ENCODE results near the gene WNK1. TPM values are rescaled to one million over a fixed set of nuclear protein-coding genes. Genes with fewer than 3 reads are reported as not detected.
A peak's percentile ranks its signal among the peaks of the same experiment; 100 is the strongest.

The WNK1 gene
- total RNA-seq, 1 experiment from 2014 or later = 117 TPM

- DNase-seq = no peak
- Mint-ChIP-seq H3K9me3 (no peaks in the 10 kb centered on the region), H3K27me3 (ENCODE audit: low read depth) (no peaks in the 10 kb centered on the region), H3K4me3 (no peak overlapping the region), H3K27ac (peak overlapping the region in 2 of 3 experiments; percentile 30 to 59; a peak in 3 of 7 replicates), H3K36me3 (ENCODE audit: insufficient read depth in 1 of 3, low read depth in 3 of 3) (no peaks in the 10 kb centered on the region; a peak in 1 of 7 replicates), H3K4me1 (peaks cover 15 to 27% of the 10 kb centered on the region in 2 experiments)
- no peak overlapping the region for H2BK20ac ChIP-seq (ENCODE audit: low read depth, low read length, poor library complexity, severe bottlenecking)
- peaks cover 10% of the 10 kb centered on the region for H3K79me1 ChIP-seq (ENCODE audit: insufficient read depth, low read depth, low read length, poor library complexity, severe bottlenecking)
- no peaks in the 10 kb centered on the region for H3K27me3 ChIP-seq (ENCODE audit: insufficient read depth, low read length)
- H2BK12ac ChIP-seq (ENCODE audit: insufficient read length, low read depth, low read length) = no peak overlapping the region
- no peak overlapping the region for H2AK5ac ChIP-seq (ENCODE audit: insufficient read length, low read length)
- H3T11ph ChIP-seq (ENCODE audit: low read length) = no peak overlapping the region
- no CpG with 5 or more reads among the region's 4 CpGs for WGBS (ENCODE audit: extremely low coverage, insufficient read length, low lambda C conversion rate)
- no peak overlapping the region for H3K18ac ChIP-seq (ENCODE audit: insufficient read length, low read depth, low read length)
- no peak overlapping the region for H3K56ac ChIP-seq (ENCODE audit: insufficient read length, low read depth, low read length)
- no peak overlapping the region for H2BK5ac ChIP-seq (ENCODE audit: insufficient read length, low read length)
- H2BK15ac ChIP-seq (ENCODE audit: low read depth, low read length) = no peak overlapping the region
- H3K79me2 ChIP-seq (ENCODE audit: insufficient read depth, low read length) = peaks cover 12% of the 10 kb centered on the region; the same call in 1 of the 2 replicates
- no peak overlapping the region for H3K9ac ChIP-seq (ENCODE audit: extremely low read depth, insufficient read length, low read length)
- no peak overlapping the region for H3K4ac ChIP-seq (ENCODE audit: low read depth, low read length)
- H3K23ac ChIP-seq (ENCODE audit: insufficient read length, low read depth, low read length) = no peak overlapping the region
- TF ChIP-seq CTCF (conservative IDR thresholded peaks at IDR 0.05) = no peak
- no peak overlapping the region for H4K91ac ChIP-seq (ENCODE audit: insufficient read length, low read depth, low read length)
- H3K4me2 ChIP-seq (ENCODE audit: insufficient read depth, insufficient read length, low read length) = no peak overlapping the region
- no peak overlapping the region for H4K5ac ChIP-seq (ENCODE audit: insufficient read length, low read depth, low read length)
- peaks cover 3% of the 10 kb centered on the region; the same call in 1 of the 2 replicates for H3K4me1 ChIP-seq (ENCODE audit: insufficient read depth, low read length)
- no peaks in the 10 kb centered on the region for H4K20me1 ChIP-seq (ENCODE audit: control insufficient read depth, insufficient read depth, insufficient read length)
- H3K27ac ChIP-seq (ENCODE audit: insufficient read length, low read depth, low read length) = no peak overlapping the region
- H2AFZ ChIP-seq (ENCODE audit: low read length) = no peak overlapping the region
- no peak overlapping the region for H2BK120ac ChIP-seq (ENCODE audit: low read depth, low read length, poor library complexity, severe bottlenecking)
- H4K8ac ChIP-seq (replicated peaks; ENCODE audit: insufficient read length, low read depth, low read length) = no peak overlapping the region
- H3K23me2 ChIP-seq (ENCODE audit: insufficient read length, low read depth, low read length, poor library complexity, severe bottlenecking) = no peaks in the 10 kb centered on the region
- H3K9me3 ChIP-seq (ENCODE audit: control insufficient read depth, low read depth, low read length) = no peaks in the 10 kb centered on the region
- no peak overlapping the region for H3K14ac ChIP-seq (ENCODE audit: insufficient read depth, low read length)
These were observed 42.9 kb downstream of the WNK1 start for GRCh38 chr12:795305-795704.

Measured in H9 (cell line).